Stimulated activated CD4-positive, alpha-beta T cell treated with anti-CD3 and anti-CD28 coated beads, TNF-alpha, amount 100 ng/mL, for 24 hours (primary cell): ENCODE results near the gene CORO1C.
A peak's percentile ranks its signal among the peaks of the same experiment; 100 is the strongest.
"Not testable (repeated sequence)": the region's sequence is repeated elsewhere in the genome, so short reads cannot be mapped to it uniquely, and the experiment has no call there.

ENCODE experiments used
- DNase-seq, 3 experiments: peaks; one replicate each; pipeline ENCODE4 v3.0.0-alpha.2; 2020; ENCODE audit warnings: low read depth in 3 of 3

CORO1C gene

GRCh38 chr12:108634341-108634751 is 97.0 kb downstream of the CORO1C start:
- DNase-seq, result no peak

GRCh38 chr12:108633534-108634248 is 97.6 kb downstream of the CORO1C start, which contains the start of gene SELPLG:
Gene SELPLG, minus strand, starts transcription at chr12:108633894. Its CDS starts 9,587 bp downstream, at chr12:108624307.
- peak; percentile 64 to 77 (median 73) for DNase-seq

- DNase-seq, result no peak
Observed at GRCh38 chr12:108633081-108633533, 98.2 kb downstream of the CORO1C start.

DNA sequence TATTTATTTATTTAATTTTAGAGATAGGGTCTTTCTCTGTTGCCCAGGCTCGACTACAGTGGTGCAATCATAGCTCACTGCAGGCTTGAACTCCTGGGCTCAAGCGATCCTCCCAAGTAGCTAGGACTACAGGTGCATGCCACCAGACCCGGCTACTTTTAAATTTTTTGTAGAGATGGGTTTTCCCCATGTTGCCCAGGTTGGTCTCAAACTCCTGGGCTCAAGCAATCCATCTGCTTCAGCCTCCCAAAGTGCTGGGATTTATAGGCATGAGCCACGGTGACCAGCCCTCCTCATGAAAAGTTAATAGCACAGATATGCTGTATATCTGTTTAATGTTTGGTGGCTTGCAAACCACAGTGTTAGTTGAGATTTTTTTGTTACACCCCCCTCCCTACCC is 100.1 kb downstream of the CORO1C start:
- DNase-seq, result not testable (repeated sequence)

- DNase-seq, result no peak
Observed at GRCh38 chr12:108630481-108631207, 100.7 kb downstream of the CORO1C start.

DNA sequence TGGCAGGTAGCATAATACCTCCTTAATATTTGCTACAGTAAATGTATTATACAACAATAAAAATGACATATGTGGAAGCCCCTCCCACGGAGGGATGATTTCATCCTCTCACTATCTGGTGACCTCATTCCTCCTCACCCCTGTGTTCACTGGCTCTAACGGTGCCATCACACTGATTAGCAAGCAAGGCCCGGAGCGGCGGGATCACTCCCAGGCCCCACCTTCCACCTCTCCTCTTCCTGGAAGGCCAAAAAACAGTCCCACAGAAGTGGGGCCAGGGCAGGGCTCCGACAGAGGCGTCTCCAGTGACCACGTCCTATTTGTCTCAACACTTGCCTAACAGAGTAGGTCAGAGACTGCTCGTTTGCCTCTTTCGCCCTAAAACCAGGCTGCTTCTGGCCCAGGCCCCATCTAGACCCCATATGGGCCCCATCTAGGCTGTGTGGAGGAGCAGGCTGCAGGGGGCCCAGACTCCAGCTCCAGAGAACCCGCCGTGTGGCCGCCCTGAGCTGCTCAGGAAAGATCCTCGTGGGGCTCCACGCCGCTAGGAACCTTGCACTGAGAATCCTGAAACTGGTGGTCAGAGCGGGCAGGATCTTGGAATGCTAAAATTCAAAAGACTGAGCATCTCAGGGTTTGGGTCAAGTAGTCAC is 101.4 kb downstream of the CORO1C start:
- peak in 2 of 3 experiments; percentile 42 to 47 for DNase-seq

GRCh38 chr12:108629151-108629550 is 102.2 kb downstream of the CORO1C start:
- no peak for DNase-seq

DNA sequence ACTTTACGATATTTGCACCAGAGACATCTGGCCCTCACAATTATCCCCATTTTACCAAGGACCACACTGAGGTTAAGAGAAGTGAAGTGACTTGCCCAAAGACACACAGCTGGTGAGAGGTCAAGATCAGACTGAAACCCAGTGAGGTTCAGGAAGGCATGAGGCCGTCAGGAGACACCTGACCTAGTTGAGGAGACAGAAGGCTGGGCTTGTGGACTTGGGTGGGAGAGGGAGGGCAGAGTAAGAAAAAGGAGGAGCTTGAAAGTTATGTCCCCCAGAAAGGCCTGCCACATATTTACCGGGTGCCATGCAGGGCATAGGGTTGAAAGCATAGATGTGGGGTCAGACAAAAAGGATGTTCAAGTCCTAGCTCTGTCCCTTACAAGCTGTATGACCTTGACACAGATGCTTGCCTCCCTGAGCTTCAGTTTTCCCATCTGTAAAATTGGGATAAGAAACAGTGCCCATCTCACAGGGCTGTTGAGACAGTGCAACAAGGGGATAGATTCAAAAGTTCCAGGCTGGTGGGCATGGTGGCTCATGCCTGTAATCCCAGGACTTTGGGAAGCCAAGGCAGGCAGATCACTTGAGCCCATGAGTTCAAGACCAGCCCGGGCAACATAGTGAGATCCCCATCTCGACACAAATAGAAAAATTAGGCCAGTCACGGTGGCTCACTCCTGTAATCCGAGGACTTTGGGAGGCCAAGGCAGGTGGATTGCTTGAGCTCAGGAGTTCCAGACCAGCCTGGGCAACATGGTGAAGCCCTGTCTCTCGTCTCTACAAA is 104.0 kb downstream of the CORO1C start:
- DNase-seq, result no peak

- no peak for DNase-seq
Observed at GRCh38 chr12:108625228-108625627, 106.1 kb downstream of the CORO1C start.

DNA sequence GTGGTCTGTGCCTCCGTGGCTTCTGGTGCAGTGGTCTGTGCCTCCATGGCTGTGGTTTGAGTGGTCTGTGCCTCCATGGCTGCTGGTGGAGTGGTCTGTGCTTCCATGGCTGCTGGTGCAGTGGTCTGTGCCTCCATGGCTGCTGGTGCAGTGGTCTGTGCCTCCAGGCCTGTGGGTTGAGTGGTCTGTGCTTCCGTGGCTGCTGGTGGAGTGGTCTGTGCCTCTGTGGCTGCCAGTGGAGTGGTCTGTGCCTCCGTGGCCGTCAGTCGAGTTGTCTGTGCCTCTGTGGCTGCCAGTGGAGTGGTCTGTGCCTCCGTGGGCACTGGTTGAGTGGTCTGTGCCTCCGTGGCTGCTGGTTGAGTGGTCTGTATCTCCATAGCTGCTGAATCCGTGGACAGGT is 107.7 kb downstream of the CORO1C start:
- DNase-seq, result no peak

DNA sequence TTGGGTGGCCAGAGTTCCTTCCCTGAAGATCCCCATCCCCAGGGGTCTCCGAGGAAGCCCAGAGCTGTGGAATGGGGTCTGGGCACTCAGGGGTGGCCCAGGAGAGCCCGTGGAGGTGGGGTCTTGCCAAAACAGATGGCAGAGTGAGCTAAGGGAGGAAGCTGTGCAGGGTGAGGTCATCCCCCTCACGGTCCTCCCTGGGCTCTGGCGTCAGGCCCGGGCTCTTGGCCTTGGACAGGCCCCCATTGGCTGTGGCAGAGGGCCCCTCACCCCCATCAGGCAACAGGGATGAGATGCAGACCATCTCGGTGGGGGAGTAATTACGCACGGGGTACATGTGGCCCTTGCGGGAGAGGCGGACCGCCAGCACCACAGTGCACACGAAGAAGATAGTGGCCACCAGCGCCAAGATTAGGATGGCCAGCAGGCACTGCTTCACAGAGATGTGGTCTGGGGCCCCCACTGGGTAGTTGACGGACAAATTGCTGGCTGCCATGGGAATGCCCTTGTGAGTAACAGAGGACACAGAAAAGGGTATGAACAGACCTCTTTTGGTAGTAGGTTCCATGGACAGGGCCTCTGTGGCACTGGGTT is 108.3 kb downstream of the CORO1C start:
- DNase-seq, result no peak

DNA sequence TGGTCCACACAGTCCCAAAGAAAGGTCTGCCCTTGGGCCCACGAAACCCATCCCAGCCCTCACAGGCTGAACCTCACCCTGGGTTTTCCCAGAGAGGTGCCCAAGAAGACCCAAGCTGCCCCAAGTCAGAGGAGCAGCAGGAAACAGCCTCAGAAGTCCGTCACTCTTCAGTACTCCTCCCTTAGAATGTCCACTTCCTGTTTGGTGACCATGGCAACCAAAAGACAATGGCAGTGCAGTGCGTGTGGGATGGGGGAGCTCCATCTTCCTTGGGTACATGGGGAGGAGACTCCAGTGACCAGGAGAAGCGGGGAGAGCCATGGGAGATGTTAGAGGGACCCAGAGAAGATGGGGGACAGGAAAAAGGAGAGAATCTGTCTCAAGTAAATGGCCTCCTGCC is 108.9 kb downstream of the CORO1C start:
- no peak for DNase-seq

DNA sequence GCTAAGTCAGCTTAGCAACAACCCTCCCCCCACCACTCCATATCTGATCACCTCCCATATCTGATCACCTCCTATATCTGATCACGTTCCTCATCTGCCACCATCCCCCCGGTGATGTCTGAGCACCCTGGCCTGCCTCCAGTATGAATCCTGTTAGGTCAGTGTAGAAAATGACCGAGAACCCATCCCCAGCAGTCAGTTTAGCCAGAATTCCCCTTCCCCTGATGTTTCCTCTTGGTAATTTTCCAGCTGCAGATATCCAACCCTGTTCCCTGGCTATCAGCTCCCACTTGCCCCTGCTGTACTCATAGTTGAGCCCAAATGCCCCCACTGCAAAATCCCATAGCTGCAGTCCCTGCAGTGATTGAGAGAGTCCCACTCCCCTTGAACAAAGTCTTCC is 110.2 kb downstream of the CORO1C start:
- DNase-seq, result no peak

DNA sequence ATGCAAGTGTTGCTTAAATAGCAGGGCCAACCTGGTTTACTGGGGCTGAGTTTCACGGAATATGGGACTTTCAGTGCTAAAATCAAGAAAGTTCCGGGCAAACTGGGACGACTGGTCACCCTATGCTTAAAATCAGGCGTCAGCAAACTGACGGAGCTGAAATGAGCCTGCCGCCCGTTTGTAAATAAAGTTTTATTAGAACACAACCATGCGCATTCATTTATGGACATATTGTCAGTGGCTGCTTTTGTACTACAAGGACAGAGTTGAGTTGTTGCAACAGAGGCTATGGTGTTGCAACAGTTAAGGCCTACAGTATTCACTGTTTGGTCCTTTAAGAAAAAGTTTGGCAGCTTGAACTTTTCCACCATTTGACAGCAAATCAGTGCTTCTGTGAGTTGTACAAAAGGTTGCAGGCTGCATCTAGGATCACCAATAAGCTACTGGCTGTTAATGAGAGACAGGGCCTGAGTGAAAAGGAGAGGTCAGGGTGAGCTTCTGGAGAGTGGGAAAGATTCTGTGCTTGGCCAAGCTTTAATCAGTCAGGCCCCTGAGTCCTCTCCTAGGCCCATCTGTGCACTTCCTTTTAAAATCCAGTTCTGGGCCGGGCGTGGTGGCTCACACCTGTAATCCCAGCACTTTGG is 111.0 kb downstream of the CORO1C start:
- DNase-seq, result no peak

DNA sequence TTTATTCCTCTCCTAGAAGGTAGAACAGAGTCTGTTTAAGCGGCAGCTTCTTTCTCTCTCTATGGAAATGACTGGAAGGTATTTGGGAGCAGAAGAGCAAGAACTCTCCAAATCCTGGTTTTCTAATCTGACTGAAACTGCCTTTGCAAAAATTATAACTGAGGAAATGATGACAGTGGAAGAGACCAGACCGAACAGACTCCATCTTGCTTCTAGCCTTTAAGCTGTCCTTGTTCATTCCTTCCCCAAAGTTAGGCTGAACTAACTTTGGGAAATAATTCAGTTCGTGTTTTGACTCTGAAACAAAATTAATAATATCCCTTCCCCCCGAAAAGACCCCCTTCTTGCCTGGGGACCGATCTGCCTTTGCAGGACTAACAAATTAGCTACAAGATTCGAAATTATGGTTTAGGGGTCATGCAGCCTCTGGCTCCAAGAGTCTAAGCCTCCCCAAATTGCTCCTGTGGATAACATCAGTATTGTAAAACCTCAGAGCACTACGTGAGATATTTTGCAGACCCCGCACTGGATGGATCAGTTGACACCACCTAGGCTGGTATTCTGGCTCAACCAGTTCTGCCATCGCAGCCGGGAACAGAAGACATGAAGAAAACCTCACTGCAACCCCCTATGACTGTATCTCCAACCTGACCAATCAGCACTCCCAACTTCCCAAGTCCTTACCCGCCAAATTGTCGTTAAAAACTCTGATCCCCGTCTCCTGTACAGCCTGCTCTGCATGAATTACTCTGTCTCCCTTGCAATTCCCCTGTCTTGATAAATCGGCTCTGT is 111.8 kb downstream of the CORO1C start:
- no peak for DNase-seq

GRCh38 chr12:108618953-108619274 is 112.4 kb downstream of the CORO1C start:
- DNase-seq, result not testable (repeated sequence)

GRCh38 chr12:108618079-108618952 is 113.0 kb downstream of the CORO1C start:
- peak; percentile 58 to 73 (median 62) for DNase-seq

- peak; percentile 55 to 81 (median 65) for DNase-seq
Observed at GRCh38 chr12:108616941-108617858, 114.1 kb downstream of the CORO1C start.
